ENCODE results near the gene IGLL5.

IGLL5 gene

GRCh38 chr22:22940961-22941605 is 53.5 kb downstream of the IGLL5 start:
- DNase-seq = no peak

GRCh38 chr22:22941831-22942510 is 54.4 kb downstream of the IGLL5 start:
- DNase-seq = no peak

GRCh38 chr22:22942511-22943329 is 55.1 kb downstream of the IGLL5 start:
- peak; percentile 72 for DNase-seq

DNA sequence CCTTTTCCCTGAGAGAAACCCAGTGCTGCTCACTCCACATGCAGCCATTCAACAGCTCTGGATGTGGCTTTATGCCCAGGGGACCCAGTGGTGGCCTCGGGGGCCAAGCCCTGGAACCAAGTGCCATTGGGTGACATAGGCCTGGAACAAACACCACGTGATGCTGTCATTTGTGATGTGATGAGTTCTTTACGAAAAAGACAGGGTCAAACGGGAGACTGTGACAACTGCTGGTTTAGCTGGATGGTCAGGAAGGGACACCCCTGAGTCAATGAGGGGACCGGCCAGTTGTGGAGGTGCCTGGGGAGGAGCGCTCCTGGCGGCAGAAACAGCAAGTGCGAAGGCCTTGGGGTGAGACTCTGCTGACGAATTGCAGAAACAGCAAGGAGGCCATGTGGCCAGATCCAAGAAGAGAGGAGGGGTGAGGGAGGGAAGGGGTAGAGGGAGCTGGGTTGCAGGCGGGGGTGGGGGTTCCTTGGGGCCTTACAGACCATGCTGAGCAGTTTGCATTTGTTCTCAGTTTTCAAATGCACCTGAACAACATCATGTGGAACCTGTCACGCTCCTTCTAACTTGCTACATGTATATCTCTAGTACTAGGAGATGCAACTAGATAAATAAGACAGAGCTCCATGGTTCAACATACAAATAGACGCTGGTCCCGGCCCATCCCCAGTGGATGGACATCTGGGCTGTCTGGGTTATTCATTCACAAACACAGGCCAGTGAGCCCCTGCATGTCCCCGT is 56.1 kb downstream of the IGLL5 start:
- DNase-seq = no peak

- DNase-seq = no peak
These were observed 56.8 kb downstream of the IGLL5 start for GRCh38 chr22:22944268-22944985.

DNA sequence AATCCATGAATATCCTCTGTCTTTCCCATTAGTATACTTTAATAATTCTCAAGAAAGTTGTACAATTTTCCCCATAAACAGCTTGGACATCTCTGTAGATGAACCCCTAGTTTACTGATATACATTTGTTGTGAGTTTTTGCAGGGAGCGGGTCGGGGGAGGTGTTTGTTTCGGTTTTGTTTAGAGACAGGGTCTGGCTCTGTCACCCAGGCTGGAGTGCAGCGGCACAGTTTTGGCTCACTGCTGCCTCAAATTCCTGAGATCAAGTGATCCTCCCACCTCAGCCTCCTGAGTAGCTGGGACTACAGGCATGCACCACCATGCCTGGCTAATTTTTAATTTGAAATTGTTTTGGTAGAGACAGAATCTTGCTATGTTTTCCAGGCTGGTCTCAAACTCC is 57.6 kb downstream of the IGLL5 start:
- no peak for DNase-seq
